Lung (tissue), 12 donors: ENCODE measurements around the gene RFX5. TPM values are rescaled to one million over a fixed set of nuclear protein-coding genes. Genes with fewer than 3 reads are reported as not detected.
"Not testable (repeated sequence)": the region's sequence is repeated elsewhere in the genome, so short reads cannot be mapped to it uniquely, and the experiment has no call there.

Source experiments
- ATAC-seq: fragments of 200-7000 bp; cut with Tn5 transposase; one replicate; pipeline ENCODE4 v1.9.1; 2020; ENCODE audit warnings: moderate number of reproducible peaks; ENCODE audit not compliant: insufficient read depth, low FRiP score
- DNase-seq, 3 donors: peaks; one replicate each; pipeline ENCODE4 v3.0.0-alpha.2; 2013 to 2017
- H3K27ac ChIP-seq, 2 donors: one replicate each; pipeline ENCODE4 v1.5.1; 2013; ENCODE audit warnings: mild to moderate bottlenecking in 2 of 2, moderate library complexity in 2 of 2, control low read depth in 1 of 2, inconsistent platforms in 1 of 2, low read depth in 1 of 2, low read length in 1 of 2
- H3K27me3 ChIP-seq, 3 donors: one replicate each; pipeline ENCODE4 v1.5.1; 2013; ENCODE audit warnings: low read length in 2 of 3; ENCODE audit not compliant: control insufficient read depth in 3 of 3, insufficient read depth in 3 of 3
- H3K36me3 ChIP-seq, 4 donors: one replicate each; pipeline ENCODE4 v1.5.1; 2013; ENCODE audit warnings: low read length in 4 of 4, mild to moderate bottlenecking in 1 of 4, moderate library complexity in 1 of 4; ENCODE audit not compliant: control insufficient read depth in 4 of 4, insufficient read depth in 4 of 4
- H3K4me1 ChIP-seq, 5 donors: one replicate each; pipeline ENCODE4 v1.5.1; 2013; ENCODE audit warnings: low read length in 5 of 5, mild to moderate bottlenecking in 2 of 5, moderate library complexity in 1 of 5; ENCODE audit not compliant: control insufficient read depth in 5 of 5, insufficient read depth in 5 of 5
- H3K4me3 ChIP-seq: one replicate; pipeline ENCODE4 v1.5.1; 2013; ENCODE audit warnings: mild to moderate bottlenecking, control low read depth, moderate library complexity
- H3K9ac ChIP-seq, 2 donors: one replicate each; pipeline ENCODE4 v1.5.1; 2013; ENCODE audit warnings: low read length in 2 of 2, control low read depth in 1 of 2; ENCODE audit not compliant: insufficient read depth in 1 of 2
- H3K9me3 ChIP-seq, 4 donors: one replicate each; pipeline ENCODE4 v1.5.1; 2013; ENCODE audit warnings: low read length in 3 of 4, mild to moderate bottlenecking in 1 of 4, moderate library complexity in 1 of 4; ENCODE audit not compliant: control insufficient read depth in 4 of 4, insufficient read depth in 3 of 4
- CTCF ChIP-seq: IDR thresholded peaks from 2 replicates; pipeline ENCODE4 v1.5.1; 2012; ENCODE audit warnings: mild to moderate bottlenecking; ENCODE audit errors: control extremely low read depth, extremely low read depth
- WGBS, 2 donors: extraction: QIAGEN DNeasy Blood & Tissue Kit; methylation state at CpG; one replicate each; pipeline ENCODE4 v1.1.7; 2013; 5-methylcytosine and 5-hydroxymethylcytosine counted together
- polyA plus RNA-seq, 2 donors: library from polyadenylated mRNA; stranded (reverse); fragments of 200-250 nt; gene quantifications; one replicate each; pipeline ENCODE4 v1.2.1, GENCODE V29; 2013
- total RNA-seq, 2 donors: library from RNA; depleted of rRNA in 1 of 2; stranded (reverse); fragments of >200 nt in 1 of 2; gene quantifications; one replicate each; pipeline ENCODE4 v1.2.1, GENCODE V29; 2014 to 2021
- donor health status: control.
- donor health status: control.
- donor health status: Bipolar disorder and iron deficiency.
- donor health status: healthy.
- donor health status: DM: yes; HTN: yes; CAD: no.

RFX5 gene
- total and polyA plus RNA-seq, 4 donors: 16.6 to 40.3 (median 34.6) TPM

- no peak overlapping the region for H3K9ac ChIP-seq
Measured at GRCh38 chr1:151352021-151352718, 5.1 kb upstream of the RFX5 start.

GRCh38 chr1:151350323-151350722 lies 3.3 kb upstream of the RFX5 start:
- H3K9ac ChIP-seq, H3K9me3 ChIP-seq, H3K27me3 ChIP-seq, H3K4me3 ChIP-seq, H3K36me3 ChIP-seq, H3K27ac ChIP-seq, DNase-seq, ATAC-seq: not testable (repeated sequence)
- H3K4me1 ChIP-seq: peaks cover 0 to 14% (median 3%) of the 10 kb centered on the region in 5 donors
- WGBS, 2 donors: 85 to 91% methylated on average over 9 of the region's 9 CpGs

More at GRCh38 chr1:151352021-151352718, 5.1 kb upstream of the RFX5 start:
- ATAC-seq (no peak), DNase-seq (no peak)
- Histone ChIP-seq H3K4me3 (no peak overlapping the region), H3K27me3 (no peaks in the 10 kb centered on the region), H3K36me3 (no peaks in the 10 kb centered on the region), H3K4me1 (peaks cover 0 to 5% (median 0%) of the 10 kb centered on the region in 5 donors), H3K9me3 (peaks cover 0 to 3% (median 0%) of the 10 kb centered on the region in 4 donors), H3K27ac (no peak overlapping the region)
- no peak for TF ChIP-seq CTCF
- WGBS, 2 donors: 81 to 97% methylated on average over 6 of the region's 6 CpGs

GRCh38 chr1:151347523-151348246 lies 633 bp upstream of the RFX5 start:
- Histone ChIP-seq H3K9ac (peak overlapping the region in 1 of 2 donors; percentile 62), H3K4me1 (peaks cover 0 to 14% (median 3%) of the 10 kb centered on the region in 5 donors), H3K9me3 (peaks cover 0 to 3% (median 0%) of the 10 kb centered on the region in 4 donors), H3K27ac (peak overlapping the region; percentile 27 to 57), H3K36me3 (peaks cover 0 to 17% (median 6%) of the 10 kb centered on the region in 4 donors), H3K27me3 (no peaks in the 10 kb centered on the region), H3K4me3 (peak overlapping the region; percentile 16)
- no peak for TF ChIP-seq CTCF
- 28 to 32% methylated on average over 12 of the region's 12 CpGs for WGBS, 2 donors
- ATAC-seq (no peak), DNase-seq (no peak)
